ENCODE measurements around the gene SLC25A4. TPM values are rescaled to one million over a fixed set of nuclear protein-coding genes. Genes with fewer than 3 reads are reported as not detected.

Gene SLC25A4
- total and polyA plus RNA-seq, 2 of the 13 experiments (the other 11 are each of a cell fraction or from before 2014, with no cell fraction given), result 30.3 to 42.1 TPM

DNA sequence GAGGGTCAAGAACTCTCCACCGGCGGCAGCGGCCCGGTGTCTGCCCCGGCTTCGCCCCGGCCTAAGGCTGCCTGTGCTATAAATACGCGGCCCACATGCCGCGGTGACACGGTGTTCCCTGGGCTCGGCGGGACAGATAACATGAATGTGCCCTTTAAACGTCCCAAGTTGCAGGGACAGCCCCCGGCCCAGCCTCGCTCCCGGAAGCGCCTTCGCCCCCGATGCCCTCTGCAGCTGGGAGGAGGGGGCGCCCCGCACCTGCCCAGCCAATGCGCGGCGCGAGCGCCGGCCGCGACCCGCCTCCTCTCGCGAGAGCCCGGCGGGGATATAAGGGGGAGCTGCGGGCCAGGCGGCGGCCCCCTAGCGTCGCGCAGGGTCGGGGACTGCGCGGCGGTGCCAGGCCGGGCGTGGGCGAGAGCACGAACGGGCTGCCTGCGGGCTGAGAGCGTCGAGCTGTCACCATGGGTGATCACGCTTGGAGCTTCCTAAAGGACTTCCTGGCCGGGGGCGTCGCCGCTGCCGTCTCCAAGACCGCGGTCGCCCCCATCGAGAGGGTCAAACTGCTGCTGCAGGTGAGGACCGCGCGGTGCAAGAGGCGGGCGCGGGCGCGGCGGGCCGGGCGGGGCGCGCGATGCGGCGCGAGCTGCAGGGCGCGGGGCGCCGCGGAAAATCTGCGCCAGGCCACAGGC, at the start of gene SLC25A4 (continued):
- TF ChIP-seq PTBP1 (IDR thresholded peaks at IDR 0.05; ENCODE audit: low read depth, low read length, poor library complexity, severe bottlenecking), result peak; percentile 91
- TF ChIP-seq, protein P1, sequence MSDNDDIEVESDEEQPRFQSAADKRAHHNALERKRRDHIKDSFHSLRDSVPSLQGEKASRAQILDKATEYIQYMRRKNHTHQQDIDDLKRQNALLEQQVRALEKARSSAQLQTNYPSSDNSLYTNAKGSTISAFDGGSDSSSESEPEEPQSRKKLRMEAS (IDR thresholded peaks at IDR 0.05), result peak; percentile 82
- TF ChIP-seq, protein P2, sequence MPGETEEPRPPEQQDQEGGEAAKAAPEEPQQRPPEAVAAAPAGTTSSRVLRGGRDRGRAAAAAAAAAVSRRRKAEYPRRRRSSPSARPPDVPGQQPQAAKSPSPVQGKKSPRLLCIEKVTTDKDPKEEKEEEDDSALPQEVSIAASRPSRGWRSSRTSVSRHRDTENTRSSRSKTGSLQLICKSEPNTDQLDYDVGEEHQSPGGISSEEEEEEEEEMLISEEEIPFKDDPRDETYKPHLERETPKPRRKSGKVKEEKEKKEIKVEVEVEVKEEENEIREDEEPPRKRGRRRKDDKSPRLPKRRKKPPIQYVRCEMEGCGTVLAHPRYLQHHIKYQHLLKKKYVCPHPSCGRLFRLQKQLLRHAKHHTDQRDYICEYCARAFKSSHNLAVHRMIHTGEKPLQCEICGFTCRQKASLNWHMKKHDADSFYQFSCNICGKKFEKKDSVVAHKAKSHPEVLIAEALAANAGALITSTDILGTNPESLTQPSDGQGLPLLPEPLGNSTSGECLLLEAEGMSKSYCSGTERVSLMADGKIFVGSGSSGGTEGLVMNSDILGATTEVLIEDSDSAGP (CRISPR knock-in tag; IDR thresholded peaks at IDR 0.05; ENCODE audit: borderline replicate concordance), result peak; percentile 97
- peak; percentile 67 for TF ChIP-seq HNRNPK (IDR thresholded peaks at IDR 0.05; ENCODE audit: low read depth, low read length, poor library complexity, severe bottlenecking)
- no peak for TF ChIP-seq ZNF747 (CRISPR knock-in tag; IDR thresholded peaks at IDR 0.05; ENCODE audit: borderline replicate concordance)
- TF ChIP-seq, protein P3, sequence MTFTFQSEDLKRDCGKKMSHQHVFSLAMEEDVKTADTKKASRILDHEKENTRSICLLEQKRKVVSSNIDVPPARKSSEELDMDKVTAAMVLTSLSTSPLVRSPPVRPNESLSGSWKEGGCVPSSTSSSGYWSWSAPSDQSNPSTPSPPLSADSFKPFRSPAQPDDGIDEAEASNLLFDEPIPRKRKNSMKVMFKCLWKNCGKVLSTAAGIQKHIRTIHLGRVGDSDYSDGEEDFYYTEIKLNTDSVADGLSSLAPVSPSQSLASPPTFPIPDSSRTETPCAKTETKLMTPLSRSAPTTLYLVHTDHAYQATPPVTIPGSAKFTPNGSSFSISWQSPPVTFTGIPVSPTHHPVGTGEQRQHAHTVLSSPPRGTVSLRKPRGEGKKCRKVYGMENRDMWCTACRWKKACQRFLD (CRISPR knock-in tag; IDR thresholded peaks at IDR 0.05; ENCODE audit: borderline replicate concordance), result peak; percentile 90
- TF ChIP-seq, protein P4, sequence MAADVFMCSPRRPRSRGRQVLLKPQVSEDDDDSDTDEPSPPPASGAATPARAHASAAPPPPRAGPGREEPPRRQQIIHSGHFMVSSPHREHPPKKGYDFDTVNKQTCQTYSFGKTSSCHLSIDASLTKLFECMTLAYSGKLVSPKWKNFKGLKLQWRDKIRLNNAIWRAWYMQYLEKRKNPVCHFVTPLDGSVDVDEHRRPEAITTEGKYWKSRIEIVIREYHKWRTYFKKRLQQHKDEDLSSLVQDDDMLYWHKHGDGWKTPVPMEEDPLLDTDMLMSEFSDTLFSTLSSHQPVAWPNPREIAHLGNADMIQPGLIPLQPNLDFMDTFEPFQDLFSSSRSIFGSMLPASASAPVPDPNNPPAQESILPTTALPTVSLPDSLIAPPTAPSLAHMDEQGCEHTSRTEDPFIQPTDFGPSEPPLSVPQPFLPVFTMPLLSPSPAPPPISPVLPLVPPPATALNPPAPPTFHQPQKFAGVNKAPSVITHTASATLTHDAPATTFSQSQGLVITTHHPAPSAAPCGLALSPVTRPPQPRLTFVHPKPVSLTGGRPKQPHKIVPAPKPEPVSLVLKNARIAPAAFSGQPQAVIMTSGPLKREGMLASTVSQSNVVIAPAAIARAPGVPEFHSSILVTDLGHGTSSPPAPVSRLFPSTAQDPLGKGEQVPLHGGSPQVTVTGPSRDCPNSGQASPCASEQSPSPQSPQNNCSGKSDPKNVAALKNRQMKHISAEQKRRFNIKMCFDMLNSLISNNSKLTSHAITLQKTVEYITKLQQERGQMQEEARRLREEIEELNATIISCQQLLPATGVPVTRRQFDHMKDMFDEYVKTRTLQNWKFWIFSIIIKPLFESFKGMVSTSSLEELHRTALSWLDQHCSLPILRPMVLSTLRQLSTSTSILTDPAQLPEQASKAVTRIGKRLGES (CRISPR knock-in tag; IDR thresholded peaks at IDR 0.05; ENCODE audit: borderline replicate concordance), result no peak
- TF ChIP-seq KLF9 (CRISPR knock-in tag; IDR thresholded peaks at IDR 0.05; ENCODE audit: low read depth), result no peak
- TF ChIP-seq U2AF1 (optimal IDR thresholded peaks at IDR 0.05; ENCODE audit: low read depth, low read length), result no peak
- peak; percentile 68 for TF ChIP-seq ZNF781 (CRISPR knock-in tag; IDR thresholded peaks at IDR 0.05; ENCODE audit: borderline replicate concordance, not compliant biosample characterization)
- TF ChIP-seq, protein P5, sequence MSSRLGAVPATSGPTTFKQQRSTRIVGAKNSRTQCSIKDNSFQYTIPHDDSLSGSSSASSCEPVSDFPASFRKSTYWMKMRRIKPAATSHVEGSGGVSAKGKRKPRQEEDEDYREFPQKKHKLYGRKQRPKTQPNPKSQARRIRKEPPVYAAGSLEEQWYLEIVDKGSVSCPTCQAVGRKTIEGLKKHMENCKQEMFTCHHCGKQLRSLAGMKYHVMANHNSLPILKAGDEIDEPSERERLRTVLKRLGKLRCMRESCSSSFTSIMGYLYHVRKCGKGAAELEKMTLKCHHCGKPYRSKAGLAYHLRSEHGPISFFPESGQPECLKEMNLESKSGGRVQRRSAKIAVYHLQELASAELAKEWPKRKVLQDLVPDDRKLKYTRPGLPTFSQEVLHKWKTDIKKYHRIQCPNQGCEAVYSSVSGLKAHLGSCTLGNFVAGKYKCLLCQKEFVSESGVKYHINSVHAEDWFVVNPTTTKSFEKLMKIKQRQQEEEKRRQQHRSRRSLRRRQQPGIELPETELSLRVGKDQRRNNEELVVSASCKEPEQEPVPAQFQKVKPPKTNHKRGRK (CRISPR knock-in tag; IDR thresholded peaks at IDR 0.05), result no peak
- peak; percentile 91 for TF ChIP-seq ZNF430 (CRISPR knock-in tag; IDR thresholded peaks at IDR 0.05)
- no peak for TF ChIP-seq FOXK2 (IDR thresholded peaks at IDR 0.05)
- TF ChIP-seq, protein P6, sequence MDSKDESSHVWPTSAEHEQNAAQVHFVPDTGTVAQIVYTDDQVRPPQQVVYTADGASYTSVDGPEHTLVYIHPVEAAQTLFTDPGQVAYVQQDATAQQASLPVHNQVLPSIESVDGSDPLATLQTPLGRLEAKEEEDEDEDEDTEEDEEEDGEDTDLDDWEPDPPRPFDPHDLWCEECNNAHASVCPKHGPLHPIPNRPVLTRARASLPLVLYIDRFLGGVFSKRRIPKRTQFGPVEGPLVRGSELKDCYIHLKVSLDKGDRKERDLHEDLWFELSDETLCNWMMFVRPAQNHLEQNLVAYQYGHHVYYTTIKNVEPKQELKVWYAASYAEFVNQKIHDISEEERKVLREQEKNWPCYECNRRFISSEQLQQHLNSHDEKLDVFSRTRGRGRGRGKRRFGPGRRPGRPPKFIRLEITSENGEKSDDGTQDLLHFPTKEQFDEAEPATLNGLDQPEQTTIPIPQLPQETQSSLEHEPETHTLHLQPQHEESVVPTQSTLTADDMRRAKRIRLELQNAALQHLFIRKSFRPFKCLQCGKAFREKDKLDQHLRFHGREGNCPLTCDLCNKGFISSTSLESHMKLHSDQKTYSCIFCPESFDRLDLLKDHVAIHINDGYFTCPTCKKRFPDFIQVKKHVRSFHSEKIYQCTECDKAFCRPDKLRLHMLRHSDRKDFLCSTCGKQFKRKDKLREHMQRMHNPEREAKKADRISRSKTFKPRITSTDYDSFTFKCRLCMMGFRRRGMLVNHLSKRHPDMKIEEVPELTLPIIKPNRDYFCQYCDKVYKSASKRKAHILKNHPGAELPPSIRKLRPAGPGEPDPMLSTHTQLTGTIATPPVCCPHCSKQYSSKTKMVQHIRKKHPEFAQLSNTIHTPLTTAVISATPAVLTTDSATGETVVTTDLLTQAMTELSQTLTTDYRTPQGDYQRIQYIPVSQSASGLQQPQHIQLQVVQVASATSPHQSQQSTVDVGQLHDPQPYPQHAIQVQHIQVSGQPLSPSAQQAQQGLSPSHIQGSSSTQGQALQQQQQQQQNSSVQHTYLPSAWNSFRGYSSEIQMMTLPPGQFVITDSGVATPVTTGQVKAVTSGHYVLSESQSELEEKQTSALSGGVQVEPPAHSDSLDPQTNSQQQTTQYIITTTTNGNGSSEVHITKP (CRISPR knock-in tag; IDR thresholded peaks at IDR 0.05; ENCODE audit: low read depth), result 0 out of 2 replicates have a peak, but pooled peaks have one; percentile 18
- TF ChIP-seq DPF2 (CRISPR knock-in tag; IDR thresholded peaks at IDR 0.05; ENCODE audit: borderline replicate concordance, low read depth), result no peak
- TF ChIP-seq SRSF4 (IDR thresholded peaks at IDR 0.05; ENCODE audit: low read depth, low read length, poor library complexity, severe bottlenecking), result peak; percentile 47
